Activated naive CD4-positive, alpha-beta T cell treated with anti-CD3 and anti-CD28 coated beads, Interleukin-2, amount 10 ng/mL, durations not matched to agents 7 days and 5 days (primary cell): Measurements from ENCODE around the gene ADAM11.
A peak's percentile ranks its signal among the peaks of the same experiment; 100 is the strongest.
"Not testable (repeated sequence)": the region's sequence is repeated elsewhere in the genome, so short reads cannot be mapped to it uniquely, and the experiment has no call there.

Experiments
- CTCF ChIA-PET: fragments of 350-600 bp; sonication (Branson Sonifier 250); formaldehyde crosslinking; loops from one replicate; lab custom pipeline; 2021; ENCODE audit warnings: antibody characterized with exemption; lab: Charles Lee
- DNase-seq: peaks from one replicate; pipeline ENCODE4 v3.0.0-alpha.2; 2020
- H3K27ac Mint-ChIP-seq: one replicate; pipeline ENCODE4 v1.8.0; 2021; ENCODE audit warnings: mild to moderate bottlenecking, moderate library complexity, mixed read lengths
- H3K27me3 Mint-ChIP-seq: one replicate; pipeline ENCODE4 v1.8.0; 2021; ENCODE audit warnings: mild to moderate bottlenecking, mixed read lengths
- H3K36me3 Mint-ChIP-seq: one replicate; pipeline ENCODE4 v1.8.0; 2021; ENCODE audit warnings: mixed read lengths
- H3K4me1 Mint-ChIP-seq: one replicate; pipeline ENCODE4 v1.8.0; 2021; ENCODE audit warnings: mixed read lengths
- H3K4me3 Mint-ChIP-seq: one replicate; pipeline ENCODE4 v1.8.0; 2021; ENCODE audit warnings: mild to moderate bottlenecking, moderate library complexity, mixed read lengths
- H3K9me3 Mint-ChIP-seq: one replicate; pipeline ENCODE4 v1.8.0; 2021; ENCODE audit warnings: mixed read lengths

ADAM11 gene

GRCh38 chr17:44808156-44808555 lies 49.4 kb downstream of the ADAM11 start:
- Mint-ChIP-seq H3K27me3 (peaks cover 38% of the 10 kb centered on the region), H3K9me3 (no peaks in the 10 kb centered on the region), H3K36me3 (no peaks in the 10 kb centered on the region), H3K4me3 (no peak overlapping the region), H3K27ac (no peak overlapping the region), H3K4me1 (no peaks in the 10 kb centered on the region)
- no peak for DNase-seq
- CTCF ChIA-PET, result interaction anchor here (2.8 kb wide), 1 partner anchor 29 kb away, joined by 10 read pairs; no protein-coding TSS in a partner anchor

- peaks cover 38% of the 10 kb centered on the region for H3K27me3 Mint-ChIP-seq
- not testable (repeated sequence) for H3K4me3 Mint-ChIP-seq, H3K27ac Mint-ChIP-seq, H3K9me3 Mint-ChIP-seq, H3K4me1 Mint-ChIP-seq, H3K36me3 Mint-ChIP-seq, DNase-seq
- CTCF ChIA-PET, result interaction anchor here (0.6 to 2.8 kb wide), 2 partner anchors 29 to 286 kb away, joined by 5 to 10 read pairs; no protein-coding TSS in a partner anchor
These were observed 50.0 kb downstream of the ADAM11 start for GRCh38 chr17:44808656-44809388.

GRCh38 chr17:44812263-44812662 lies 53.5 kb downstream of the ADAM11 start:
- Mint-ChIP-seq H3K36me3 (no peaks in the 10 kb centered on the region), H3K27me3 (peaks cover 28% of the 10 kb centered on the region), H3K4me3 (no peak overlapping the region), H3K27ac (no peak overlapping the region), H3K9me3 (no peaks in the 10 kb centered on the region), H3K4me1 (no peaks in the 10 kb centered on the region)
- no peak for DNase-seq
- CTCF ChIA-PET, result no interaction called here

GRCh38 chr17:44818508-44818907 lies 59.7 kb downstream of the ADAM11 start:
- H3K9me3 Mint-ChIP-seq, H3K4me1 Mint-ChIP-seq, DNase-seq, H3K4me3 Mint-ChIP-seq, H3K36me3 Mint-ChIP-seq, H3K27ac Mint-ChIP-seq, CTCF ChIA-PET: not testable (repeated sequence)
- peaks cover 23% of the 10 kb centered on the region for H3K27me3 Mint-ChIP-seq

- Mint-ChIP-seq H3K27ac (no peak overlapping the region), H3K9me3 (no peaks in the 10 kb centered on the region), H3K36me3 (no peaks in the 10 kb centered on the region), H3K4me3 (no peak overlapping the region), H3K27me3 (peaks cover 25% of the 10 kb centered on the region), H3K4me1 (no peaks in the 10 kb centered on the region)
- CTCF ChIA-PET, result no interaction called here
- DNase-seq, result no peak
These were observed 61.9 kb downstream of the ADAM11 start for GRCh38 chr17:44820631-44821212.

- H3K4me3 Mint-ChIP-seq, CTCF ChIA-PET, H3K27ac Mint-ChIP-seq, H3K9me3 Mint-ChIP-seq, H3K4me1 Mint-ChIP-seq, DNase-seq, H3K36me3 Mint-ChIP-seq: not testable (repeated sequence)
- peaks cover 49% of the 10 kb centered on the region for H3K27me3 Mint-ChIP-seq
These were observed 66.4 kb downstream of the ADAM11 start for GRCh38 chr17:44825236-44825635.

GRCh38 chr17:44826123-44826790 lies 67.5 kb downstream of the ADAM11 start:
- DNase-seq, result no peak
- no peak overlapping the region for H3K27ac Mint-ChIP-seq
- H3K27me3 Mint-ChIP-seq, result peaks cover 59% of the 10 kb centered on the region
- H3K36me3 Mint-ChIP-seq, result peaks cover 4% of the 10 kb centered on the region
- CTCF ChIA-PET, result no interaction called here
- H3K4me3 Mint-ChIP-seq, result no peak overlapping the region
- H3K9me3 Mint-ChIP-seq, result no peaks in the 10 kb centered on the region
- H3K4me1 Mint-ChIP-seq, result peaks cover 10% of the 10 kb centered on the region

- Mint-ChIP-seq H3K9me3 (no peaks in the 10 kb centered on the region), H3K36me3 (peaks cover 4% of the 10 kb centered on the region), H3K27me3 (peaks cover 71% of the 10 kb centered on the region), H3K27ac (no peak overlapping the region), H3K4me3 (no peak overlapping the region), H3K4me1 (peaks cover 10% of the 10 kb centered on the region)
- CTCF ChIA-PET, result no interaction called here
- DNase-seq, result no peak
These were observed 69.1 kb downstream of the ADAM11 start for GRCh38 chr17:44827863-44828262.

GRCh38 chr17:44828919-44829522 lies 70.2 kb downstream of the ADAM11 start:
- CTCF ChIA-PET, result no interaction called here
- Mint-ChIP-seq H3K4me3 (peak overlapping the region; percentile 80), H3K27ac (peak overlapping the region; percentile 34), H3K27me3 (peaks cover 78% of the 10 kb centered on the region), H3K4me1 (peaks cover 10% of the 10 kb centered on the region), H3K36me3 (peaks cover 4% of the 10 kb centered on the region), H3K9me3 (no peaks in the 10 kb centered on the region)
- DNase-seq, result peak; percentile 43

GRCh38 chr17:44829523-44830358 lies 71.0 kb downstream of the ADAM11 start, which contains the start of gene GJC1:
TSS of gene GJC1 (minus strand) at chr17:44830287. CDS start at chr17:44805817, 24,470 bp downstream.
- peaks cover 10% of the 10 kb centered on the region for H3K4me1 Mint-ChIP-seq
- peaks cover 4% of the 10 kb centered on the region for H3K36me3 Mint-ChIP-seq
- H3K27ac Mint-ChIP-seq, result peak within 1 kb of the TSS; percentile 34
- CTCF ChIA-PET, result interaction anchor here (1.6 kb wide), 1 partner anchor 51 kb away, joined by 7 read pairs; no protein-coding TSS in a partner anchor
- peaks cover 83% of the 10 kb centered on the region for H3K27me3 Mint-ChIP-seq
- no peaks in the 10 kb centered on the region for H3K9me3 Mint-ChIP-seq
- H3K4me3 Mint-ChIP-seq, result peak within 1 kb of the TSS; percentile 80
- peak; percentile 38 for DNase-seq

- Mint-ChIP-seq H3K27me3 (peaks cover 82% of the 10 kb centered on the region), H3K36me3 (peaks cover 4% of the 10 kb centered on the region), H3K4me1 (peaks cover 10% of the 10 kb centered on the region), H3K27ac (no peak overlapping the region), H3K9me3 (no peaks in the 10 kb centered on the region), H3K4me3 (peak overlapping the region; percentile 73)
- peak; percentile 29 for DNase-seq
- CTCF ChIA-PET, result interaction anchor here (1.5 to 1.6 kb wide), 2 partner anchors 34 to 52 kb away, joined by 3 to 7 read pairs; no protein-coding TSS in a partner anchor
These were observed 71.8 kb downstream of the ADAM11 start for GRCh38 chr17:44830359-44831288.

GRCh38 chr17:44831371-44831770 lies 72.6 kb downstream of the ADAM11 start:
- peaks cover 80% of the 10 kb centered on the region for H3K27me3 Mint-ChIP-seq

More at GRCh38 chr17:44831371-44831770, 72.6 kb downstream of the ADAM11 start:
- H3K36me3 Mint-ChIP-seq, result peaks cover 4% of the 10 kb centered on the region
- no peak overlapping the region for H3K4me3 Mint-ChIP-seq
- DNase-seq, result no peak
- H3K27ac Mint-ChIP-seq, result no peak overlapping the region
- peaks cover 10% of the 10 kb centered on the region for H3K4me1 Mint-ChIP-seq
- CTCF ChIA-PET, result interaction anchor here (1.5 to 1.6 kb wide), 2 partner anchors 33 to 52 kb away, joined by 3 to 7 read pairs; no protein-coding TSS in a partner anchor
- H3K9me3 Mint-ChIP-seq, result no peaks in the 10 kb centered on the region
